Kasumi-1 (cell line): Measurements from ENCODE around the gene CHN2.

Experiments used
- DNase-seq, 2 experiments: peaks; one replicate each; lab custom pipeline; 2025; lab: John Stamatoyannopoulos, UW

Gene CHN2

GRCh38 chr7:29194594-29195427 lies at the start of gene CHN2:
Gene CHN2, plus strand, starts transcription at chr7:29194775.
- DNase-seq: no peak

DNA sequence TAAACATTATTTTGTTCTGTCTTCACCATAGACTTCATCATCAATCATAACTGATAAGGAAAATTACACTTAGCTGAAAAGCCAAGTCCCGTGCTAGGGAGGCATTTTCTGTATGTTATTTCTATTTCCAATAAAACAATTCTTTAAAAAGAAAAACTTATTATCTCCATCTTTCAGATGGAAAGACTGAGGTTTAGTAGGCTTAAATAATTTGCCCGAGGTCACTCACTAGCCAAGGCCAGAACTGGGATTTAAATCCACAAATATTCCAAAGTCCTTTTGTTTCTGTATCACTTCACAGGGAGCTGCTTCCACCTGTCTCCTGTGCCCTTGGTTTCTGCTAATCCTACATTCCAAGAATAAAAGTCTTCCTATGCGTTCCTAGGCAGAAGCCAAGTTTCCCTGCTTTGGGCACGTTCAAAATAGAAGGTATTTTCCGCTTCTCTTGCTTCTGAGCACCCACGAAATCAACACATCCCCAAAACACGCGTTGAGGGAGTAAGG lies 49.0 kb upstream of the CHN2 start:
- DNase-seq: no peak

DNA sequence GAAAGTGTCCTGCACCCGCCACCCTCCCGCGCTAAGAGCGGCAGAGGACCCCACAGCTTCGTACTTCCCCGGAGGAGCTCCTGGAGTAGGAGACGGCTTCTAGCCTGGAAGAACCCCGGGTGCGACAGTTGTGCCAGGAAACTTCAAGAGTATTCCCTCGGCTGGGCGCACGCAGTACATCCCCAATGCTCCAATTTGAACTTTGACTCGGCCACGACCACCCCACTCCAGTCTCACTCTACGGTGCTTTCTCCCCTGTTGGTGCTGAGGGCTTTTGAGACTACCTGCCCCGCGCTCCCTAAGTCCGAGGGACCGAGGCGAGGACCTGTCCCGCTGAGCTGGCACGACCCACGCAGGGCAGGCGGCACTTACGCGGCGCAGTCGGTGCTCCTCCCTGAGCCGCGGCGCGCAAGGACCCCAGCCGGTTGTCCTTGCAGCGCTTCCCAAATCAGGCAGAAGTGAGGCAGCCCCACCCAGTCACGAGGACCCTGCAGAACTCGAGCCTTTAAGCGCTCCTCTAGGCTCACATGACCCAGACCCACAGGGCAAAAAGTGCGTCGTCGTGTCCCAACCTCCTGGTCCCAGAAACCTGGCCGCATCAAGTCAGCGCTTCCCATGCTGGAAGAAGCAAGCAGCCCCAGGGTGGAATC lies 48.4 kb upstream of the CHN2 start, which contains the start of gene CPVL:
Gene CPVL (minus strand): TSS at position 481 of the 650 bp plus-strand sequence. CDS start 25,476 bp downstream, outside the sequence.
- no peak for DNase-seq

DNA sequence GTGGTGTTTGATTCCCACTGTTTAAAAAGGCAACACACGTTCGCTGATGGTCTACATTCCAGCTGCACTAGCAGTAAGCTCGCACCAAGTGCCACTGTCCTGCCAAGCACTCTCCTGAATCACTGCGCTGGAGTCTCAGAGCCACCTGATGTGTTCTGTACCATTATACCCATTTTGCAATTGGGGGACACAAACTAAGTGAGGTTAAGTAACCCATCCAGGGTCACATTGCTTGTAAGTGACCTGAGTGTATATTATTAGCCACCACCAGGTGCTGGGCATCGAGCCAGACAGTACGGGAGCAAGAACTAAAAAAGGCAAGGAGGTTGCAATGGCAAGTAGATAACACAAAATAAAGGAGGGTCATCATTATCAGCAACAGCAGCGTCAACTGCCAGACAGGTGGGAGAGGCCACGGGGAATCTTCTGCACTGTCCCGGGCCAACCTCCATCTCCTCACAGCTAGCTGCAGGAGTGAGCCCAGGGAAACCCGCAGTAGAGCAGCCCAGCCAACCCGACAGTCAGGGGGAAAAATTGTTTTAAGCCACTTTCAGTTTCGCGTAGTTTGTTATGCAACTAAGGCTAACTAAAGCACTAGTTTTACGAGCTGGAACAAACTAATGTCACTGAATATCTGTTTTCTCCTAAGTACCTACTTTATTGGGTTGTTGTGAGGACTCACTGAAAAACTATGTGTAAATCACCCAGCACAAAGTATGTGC lies 47.5 kb upstream of the CHN2 start:
- DNase-seq: no peak

- DNase-seq: no peak
Observed at GRCh38 chr7:29147821-29148220, 46.8 kb upstream of the CHN2 start.

DNA sequence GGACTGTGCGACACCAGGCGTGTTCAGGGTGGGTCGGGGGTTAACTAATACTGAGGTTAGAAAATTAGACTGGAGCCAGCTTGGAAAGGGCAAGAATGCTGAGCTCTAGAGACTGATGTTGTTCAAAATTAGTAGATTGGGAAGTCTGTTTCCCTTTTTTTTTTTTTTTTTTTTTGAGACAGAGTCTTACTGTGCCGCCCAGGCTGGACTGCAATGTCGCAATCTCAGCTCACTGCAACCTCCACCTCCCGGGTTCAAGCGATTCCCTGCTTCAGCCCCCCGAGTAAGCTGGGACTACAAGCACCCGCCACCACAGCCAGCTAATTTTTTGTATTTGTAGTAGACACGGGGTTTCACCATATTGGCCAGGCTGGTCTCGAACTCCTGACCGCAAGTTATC lies 45.5 kb upstream of the CHN2 start:
- no peak for DNase-seq

GRCh38 chr7:29150856-29151255 lies 43.7 kb upstream of the CHN2 start:
- DNase-seq: no peak

DNA sequence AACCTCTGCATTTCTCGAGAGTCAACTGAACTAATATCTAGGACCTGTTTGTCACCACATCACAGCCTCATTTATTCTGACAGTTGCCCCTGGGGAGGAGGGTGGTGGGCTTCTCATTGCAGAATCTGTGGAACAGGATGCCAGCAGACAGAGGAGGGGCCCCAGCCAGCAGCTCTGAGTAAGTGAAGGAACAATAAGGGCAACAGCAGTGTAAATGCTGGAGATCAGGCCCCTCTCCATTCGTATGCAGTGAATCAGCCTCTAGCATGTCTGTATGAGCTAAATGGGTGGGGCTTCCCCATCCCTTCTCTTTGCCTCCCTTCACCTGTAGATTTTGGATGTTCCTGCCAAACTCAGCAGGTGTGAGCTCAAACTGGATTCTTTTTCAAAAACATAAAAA lies 40.5 kb upstream of the CHN2 start:
- DNase-seq: no peak

DNA sequence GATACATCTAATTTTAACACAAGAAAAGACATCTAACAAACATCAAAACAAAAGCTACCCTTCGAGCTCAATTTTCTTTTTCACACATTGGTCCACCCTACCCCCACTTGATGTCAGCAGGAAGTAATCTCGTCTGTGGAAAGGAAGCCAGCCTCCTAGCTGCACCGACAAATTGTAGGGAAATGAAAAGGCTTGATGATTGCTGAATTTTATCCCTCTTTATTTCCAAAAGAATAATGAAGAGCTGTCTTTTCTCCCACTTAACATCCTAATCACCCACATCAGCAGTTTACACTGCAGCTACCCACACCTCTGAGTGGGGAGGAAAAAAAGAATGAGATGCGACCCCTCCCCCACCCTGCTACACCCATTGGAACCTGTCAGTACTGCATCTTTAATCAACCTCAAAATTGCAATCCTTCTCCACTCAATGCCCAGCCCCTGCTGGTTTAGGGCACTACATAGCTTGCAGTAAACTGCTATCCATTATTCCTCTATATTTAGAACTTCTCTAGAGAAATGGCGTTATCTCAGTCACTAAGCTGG lies 37.6 kb upstream of the CHN2 start:
- DNase-seq: no peak

GRCh38 chr7:29158795-29159423 lies 35.7 kb upstream of the CHN2 start:
- no peak for DNase-seq

GRCh38 chr7:29160080-29160479 lies 34.5 kb upstream of the CHN2 start:
- no peak for DNase-seq

- no peak for DNase-seq
Observed at GRCh38 chr7:29161231-29161630, 33.3 kb upstream of the CHN2 start.

DNA sequence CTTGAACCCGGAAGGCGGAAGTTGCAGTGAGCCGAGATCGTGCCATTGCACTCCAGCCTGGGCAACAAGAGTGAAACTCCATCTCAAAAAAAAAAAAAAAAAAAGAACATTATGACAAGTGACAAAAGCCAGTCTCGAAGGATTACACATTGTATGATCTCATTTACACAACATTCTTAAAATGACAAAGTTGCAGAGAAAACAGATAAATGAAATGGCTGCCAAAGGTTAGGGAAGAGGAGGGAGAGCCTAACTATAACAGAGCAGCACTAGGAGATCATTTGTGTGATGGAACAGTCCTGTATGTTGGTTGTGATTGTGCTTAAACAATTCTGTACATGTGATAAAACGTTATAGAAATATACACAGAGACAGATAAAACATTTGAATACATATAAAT lies 32.0 kb upstream of the CHN2 start:
- no peak for DNase-seq

GRCh38 chr7:29163854-29164253 lies 30.7 kb upstream of the CHN2 start:
- no peak for DNase-seq

- no peak for DNase-seq
Observed at GRCh38 chr7:29167721-29168120, 26.9 kb upstream of the CHN2 start.

- DNase-seq: no peak
Observed at GRCh38 chr7:29170781-29171180, 23.8 kb upstream of the CHN2 start.

- DNase-seq: no peak
Observed at GRCh38 chr7:29173458-29173857, 21.1 kb upstream of the CHN2 start.

- DNase-seq: peak in 1 of 2 experiments; percentile 6
Observed at GRCh38 chr7:29177963-29178600, 16.5 kb upstream of the CHN2 start.

DNA sequence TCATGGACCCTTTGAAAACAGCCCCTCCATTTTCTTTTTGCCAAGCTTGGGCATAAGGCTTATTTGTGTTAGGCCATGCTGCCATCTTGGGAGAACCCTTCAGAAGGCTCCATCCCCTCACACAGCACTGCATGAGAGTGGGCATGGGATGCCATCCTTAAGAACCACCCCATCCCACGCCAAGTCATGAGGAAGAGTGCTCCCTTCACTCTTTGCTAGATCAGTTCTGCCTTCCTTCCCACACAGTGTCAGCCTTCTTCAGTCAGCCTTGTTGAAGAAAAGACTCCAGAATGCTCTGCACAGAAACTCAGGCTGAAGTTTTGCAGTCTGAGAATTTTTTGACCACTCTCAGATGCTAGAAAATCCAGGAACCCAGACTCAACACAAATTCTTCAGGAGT lies 15.5 kb upstream of the CHN2 start:
- DNase-seq: no peak

DNA sequence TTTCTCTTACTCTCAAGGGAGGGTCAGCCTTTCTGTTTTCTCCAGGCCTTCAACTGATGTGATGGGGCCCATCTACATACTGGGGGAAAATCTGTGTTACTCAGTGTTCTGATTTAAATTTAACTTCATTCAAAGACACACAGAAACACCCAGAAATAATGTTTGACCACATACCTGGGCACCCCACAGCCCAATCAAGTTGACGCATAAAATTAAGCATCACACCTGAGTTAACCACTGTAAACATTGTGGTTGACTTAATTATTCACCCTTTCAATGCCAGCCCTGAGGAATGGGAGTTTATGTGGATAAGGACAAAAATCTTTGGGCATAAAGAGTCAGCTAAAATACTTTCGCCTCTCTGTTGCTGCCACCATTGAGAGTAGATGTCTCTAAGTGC lies 10.0 kb upstream of the CHN2 start:
- no peak for DNase-seq

GRCh38 chr7:29185613-29186012 lies 9.0 kb upstream of the CHN2 start:
- no peak for DNase-seq
